Measurements from ENCODE around the gene ATP5F1E. TPM values are rescaled to one million over a fixed set of nuclear protein-coding genes. Genes with fewer than 3 reads are reported as not detected.

Gene ATP5F1E
- total and polyA plus RNA-seq, 9 of the 15 experiments (the other 6 are each of a cell fraction or from before 2014, with no cell fraction given) = 60.3 to 162 (median 113) TPM

GRCh38 chr20:58986968-58987517 is 45.1 kb downstream of the ATP5F1E start (continued):
- TF ChIP-seq ZBTB33 (CRISPR knock-in tag; IDR thresholded peaks at IDR 0.05) (no peak), TAL1 (IDR thresholded peaks at IDR 0.05) (no peak), ZNF121 (CRISPR knock-in tag; conservative IDR thresholded peaks at IDR 0.05) (no peak), ZBTB9 (CRISPR knock-in tag; IDR thresholded peaks at IDR 0.05) (no peak), ZMIZ1 (IDR thresholded peaks at IDR 0.05; ENCODE audit: low read depth in 2 of 2, low read length in 2 of 2) (no peak), SETDB1 (IDR thresholded peaks at IDR 0.05; ENCODE audit: low read length) (no peak)
